GF-D8 (cell line): Measurements from ENCODE around the gene PAWR.
"Not testable (repeated sequence)": the region's sequence is repeated elsewhere in the genome, so short reads cannot be mapped to it uniquely, and the experiment has no call there.

Experiments
- DNase-seq: peaks from one replicate; lab custom pipeline; 2025; lab: John Stamatoyannopoulos, UW

The PAWR gene

DNA sequence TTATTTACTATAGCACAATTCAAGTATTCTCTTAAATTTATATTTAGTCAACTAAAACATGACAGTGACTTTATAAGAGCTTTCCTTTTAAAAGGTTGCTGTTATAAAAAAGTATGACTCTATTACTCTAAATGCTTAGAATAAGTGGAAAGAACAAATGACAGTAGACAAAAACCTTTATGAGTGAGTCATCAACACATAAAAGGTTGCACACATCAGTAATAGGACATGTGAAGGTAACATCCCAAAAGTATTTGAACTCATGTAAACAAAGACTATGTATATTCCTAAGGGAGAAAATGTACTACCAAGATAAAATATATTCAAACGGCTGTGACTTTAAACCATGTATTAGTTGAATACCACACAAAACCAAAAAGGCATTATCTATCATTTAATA lies 98.8 kb downstream of the PAWR start:
- DNase-seq, result no peak

DNA sequence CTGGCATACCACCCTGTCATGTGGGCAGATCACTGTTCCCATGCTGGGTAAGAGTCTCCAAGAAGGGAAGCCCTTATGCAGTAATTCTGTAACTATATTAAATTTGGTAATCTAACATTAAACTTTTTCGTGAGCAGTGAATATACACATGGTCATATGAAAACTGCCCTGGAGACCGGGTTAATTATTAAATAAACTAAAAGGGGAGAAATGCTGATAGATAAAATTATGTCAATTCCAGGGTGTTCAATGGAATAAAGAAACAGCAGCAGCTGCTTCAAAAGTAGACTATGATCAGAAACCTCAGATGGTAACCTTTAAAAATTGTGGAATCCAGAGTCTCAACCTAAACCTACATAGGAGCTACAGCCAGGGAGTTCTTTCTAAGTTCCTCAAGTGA lies 100.0 kb downstream of the PAWR start:
- DNase-seq, result no peak

DNA sequence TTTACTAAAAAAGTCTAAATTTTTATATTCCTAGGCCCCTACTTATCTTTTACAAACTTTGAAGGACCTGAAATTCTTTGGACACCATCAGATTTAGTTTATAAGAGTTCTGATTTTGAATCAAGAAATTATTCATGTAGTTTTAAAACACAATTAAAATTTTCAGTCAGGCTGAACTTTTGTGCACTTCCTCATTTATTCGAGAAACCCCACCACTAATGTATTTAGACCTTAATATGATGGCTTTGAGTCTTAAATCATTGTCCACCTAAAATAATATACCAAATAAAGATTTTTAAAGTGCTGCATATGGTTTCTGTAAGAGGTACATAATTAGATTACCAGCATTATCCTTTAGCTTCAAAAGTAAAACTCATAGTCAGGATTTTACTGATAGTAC lies 103.4 kb downstream of the PAWR start:
- DNase-seq, result no peak

DNA sequence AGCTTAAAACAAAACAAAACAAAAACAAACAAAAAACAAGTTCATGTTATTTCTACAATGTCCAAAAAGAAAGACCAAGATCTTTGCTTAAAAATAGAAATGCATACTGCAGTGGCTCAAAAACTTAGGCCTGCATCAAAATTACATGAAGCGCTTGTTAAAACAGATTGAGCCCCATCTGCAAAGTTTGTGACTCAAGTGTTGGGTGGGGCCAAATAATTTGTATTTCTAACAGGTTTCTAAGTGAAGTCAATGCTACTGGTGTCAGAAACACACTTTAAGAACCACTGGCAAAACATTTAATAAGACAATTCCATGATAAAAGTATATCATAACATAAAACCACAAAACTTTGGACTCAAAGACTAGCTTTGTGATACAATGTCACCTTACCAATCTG lies 105.6 kb downstream of the PAWR start:
- DNase-seq, result no peak

DNA sequence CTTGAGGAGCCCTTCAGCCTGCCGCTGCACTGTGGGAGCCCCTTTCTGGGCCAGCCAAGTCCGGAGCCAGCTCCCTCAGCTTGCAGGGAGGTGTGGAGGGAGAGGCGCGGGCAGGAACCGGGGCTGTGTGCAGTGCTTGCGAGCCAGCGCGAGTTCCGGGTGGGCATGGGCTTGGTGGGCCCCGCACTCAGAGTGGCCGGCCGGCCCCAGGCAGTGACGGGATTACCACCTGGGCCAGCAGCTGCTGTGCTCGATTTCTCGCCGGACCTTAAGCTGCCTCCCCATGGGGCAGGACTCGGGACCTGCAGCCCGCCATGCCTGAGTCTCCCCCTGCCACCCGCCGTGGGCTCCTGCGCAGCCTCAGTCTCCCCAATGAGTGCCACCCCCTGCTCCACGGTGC lies 116.9 kb downstream of the PAWR start:
- DNase-seq, result no peak

DNA sequence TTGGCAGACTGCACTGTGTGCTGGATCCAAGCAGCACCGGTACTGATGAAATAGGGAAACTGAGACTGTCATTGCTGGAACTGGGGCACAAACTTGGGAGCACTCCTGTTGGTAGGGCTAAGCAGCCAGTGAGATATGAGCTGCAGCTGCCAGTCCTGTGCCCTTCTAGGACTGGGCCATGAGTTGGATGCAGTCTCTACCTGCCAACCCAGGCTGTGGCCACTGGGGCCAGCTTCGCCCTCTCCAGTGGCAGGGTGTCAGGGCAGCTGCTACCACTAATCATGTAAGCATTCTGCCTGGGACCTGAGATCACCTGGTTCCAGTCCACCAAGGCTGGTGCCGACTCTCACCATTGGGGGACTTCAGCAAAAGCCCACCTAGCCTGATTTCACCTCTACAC lies 121.1 kb downstream of the PAWR start:
- no peak for DNase-seq

DNA sequence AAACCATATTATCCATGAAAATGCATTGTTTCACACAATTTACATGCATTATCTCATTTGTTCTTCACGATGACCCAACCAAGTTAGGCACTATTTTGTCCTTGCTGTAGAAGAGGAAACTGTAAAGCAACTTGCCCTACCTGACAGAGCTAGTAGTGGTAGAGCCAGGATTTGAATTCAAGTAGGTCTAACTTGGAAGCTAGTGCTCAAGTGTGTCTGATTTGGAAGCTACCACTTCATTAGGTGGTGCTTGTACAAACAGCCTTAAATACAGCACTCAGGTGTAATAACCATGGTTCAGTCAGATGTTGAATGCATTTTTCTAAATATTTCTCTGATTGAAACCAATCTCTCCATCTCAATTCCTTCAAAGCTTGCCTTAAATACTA lies 123.6 kb downstream of the PAWR start:
- DNase-seq, result no peak

DNA sequence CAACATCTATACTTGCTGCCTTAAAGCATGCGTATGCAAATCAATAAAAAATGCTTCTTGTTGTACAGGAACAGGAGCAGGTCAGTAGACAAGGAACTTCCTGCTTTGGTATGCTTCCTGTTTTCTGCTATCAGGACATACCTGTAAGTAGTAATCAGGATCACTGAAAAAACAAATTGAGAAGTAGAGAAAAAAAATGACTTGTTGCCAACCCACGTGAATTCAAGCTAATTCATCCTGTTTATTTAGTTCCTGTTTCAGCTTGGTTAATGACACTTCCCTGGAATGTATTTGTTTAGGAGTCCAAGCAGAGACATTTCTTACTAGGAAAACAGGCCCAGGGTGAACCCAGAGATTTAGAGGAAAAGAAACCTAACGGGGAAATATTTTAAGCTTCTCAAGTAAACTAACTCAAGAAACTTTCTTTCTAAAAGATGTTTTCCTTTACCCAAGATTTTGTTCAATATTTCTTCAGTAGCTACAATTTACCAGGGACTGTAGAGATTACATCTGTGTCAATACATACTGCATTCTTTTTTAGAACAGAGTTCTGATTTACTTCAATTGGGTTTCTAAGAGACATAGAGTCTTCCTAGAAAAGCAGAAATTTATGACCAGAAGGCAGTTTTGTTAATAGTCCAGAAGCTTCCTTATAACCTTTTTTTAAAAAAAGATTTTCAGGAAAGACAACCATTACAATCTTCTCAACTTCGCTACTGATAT lies 124.2 kb downstream of the PAWR start:
- no peak for DNase-seq

DNA sequence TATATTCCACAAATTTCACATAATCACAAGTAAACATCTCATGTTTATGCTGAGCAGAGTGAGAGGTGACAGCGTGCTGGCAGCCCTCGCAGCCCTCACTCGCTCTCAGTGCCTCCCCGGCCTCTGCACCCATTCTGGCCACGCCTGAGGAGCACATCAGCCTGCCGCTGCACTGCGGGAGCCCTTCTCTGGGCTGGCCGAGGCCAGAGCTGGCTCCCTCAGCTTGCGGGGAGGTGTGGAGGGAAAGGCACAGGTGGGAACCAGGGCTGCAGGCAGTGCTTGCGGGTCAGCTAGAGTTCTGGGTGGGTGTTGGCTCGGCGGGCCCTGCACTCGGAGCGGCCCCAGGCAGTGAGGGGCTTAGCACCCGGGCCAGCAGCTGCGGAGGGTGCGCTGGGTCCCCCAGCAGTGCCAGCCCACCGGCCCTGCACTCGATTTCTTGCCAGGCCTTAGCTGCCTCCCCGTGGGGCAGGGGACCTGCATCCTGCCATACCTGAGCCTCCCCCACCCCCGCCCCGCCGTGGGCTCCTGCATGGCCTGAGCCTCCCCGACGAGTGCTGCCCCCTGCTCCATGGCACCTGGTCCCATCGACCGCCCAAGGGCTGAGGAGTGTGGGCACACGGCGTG lies 125.9 kb downstream of the PAWR start:
- not testable (repeated sequence) for DNase-seq

DNA sequence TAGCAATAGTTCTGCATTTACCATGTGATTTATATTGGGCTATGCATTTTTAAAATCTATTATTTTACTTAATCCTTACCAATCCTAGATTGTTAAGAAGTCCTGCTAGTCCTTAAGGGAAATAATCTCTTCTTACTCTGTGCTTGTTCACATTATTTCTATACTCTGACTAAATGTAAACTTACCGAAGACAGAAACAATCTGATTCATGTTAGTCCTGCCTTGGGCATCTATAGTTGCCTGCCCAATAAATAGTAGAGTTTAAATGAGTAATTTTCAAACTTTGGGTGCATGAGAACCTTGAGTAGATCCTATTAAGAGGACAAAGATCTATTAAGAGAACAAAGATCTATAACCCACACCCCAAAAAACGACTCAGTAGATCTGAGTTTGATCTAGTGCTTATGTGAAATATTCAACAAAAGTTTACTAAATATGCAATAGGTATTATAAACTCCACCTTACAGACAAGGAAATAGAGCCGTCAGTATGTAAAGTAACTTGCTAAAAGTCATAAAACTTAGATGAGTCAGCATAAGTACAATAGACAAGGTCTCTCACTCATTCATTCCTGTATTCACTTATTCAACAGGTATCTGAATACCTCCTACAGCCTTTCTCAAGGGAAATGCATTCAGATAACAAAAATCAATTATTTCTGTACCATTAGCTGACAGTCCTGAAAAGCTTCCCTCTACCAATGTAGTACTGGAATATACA lies 127.6 kb downstream of the PAWR start:
- no peak for DNase-seq

DNA sequence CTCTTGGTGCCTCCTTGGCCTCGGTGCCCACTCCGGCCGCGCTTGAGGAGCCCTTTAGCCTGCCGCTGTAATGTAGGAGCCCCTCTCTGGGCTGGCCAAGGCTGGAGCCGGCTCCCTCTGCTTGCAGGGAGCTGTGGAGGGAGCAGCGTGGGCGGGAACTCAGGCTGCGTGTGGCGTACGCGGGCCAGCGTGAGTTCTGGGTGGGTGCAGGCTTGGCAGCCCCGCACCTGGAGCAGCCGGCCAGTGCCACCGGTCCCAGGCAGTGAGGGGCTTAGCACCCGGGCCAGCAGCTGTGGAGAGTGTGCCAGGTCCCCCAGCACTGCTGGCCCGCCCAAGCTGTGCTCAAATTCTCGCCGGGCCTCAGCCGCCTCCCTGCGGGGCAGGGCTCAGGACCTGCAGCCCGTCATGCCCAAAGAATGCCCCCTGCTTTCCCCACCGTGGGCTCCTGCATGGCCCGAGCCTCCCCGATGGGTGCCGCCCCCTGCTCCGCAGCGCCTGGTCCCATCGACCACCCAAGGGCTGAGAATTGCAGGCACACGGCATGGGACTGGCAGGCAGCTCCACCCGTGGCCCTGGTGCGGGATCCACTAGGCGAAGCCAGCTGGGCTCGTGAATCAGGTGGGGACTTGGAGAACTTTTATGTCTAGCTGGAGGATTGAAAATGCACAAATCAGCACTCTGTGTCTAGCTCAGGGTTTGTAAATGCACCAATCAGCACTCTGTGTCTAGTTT lies 129.2 kb downstream of the PAWR start:
- DNase-seq, result no peak

DNA sequence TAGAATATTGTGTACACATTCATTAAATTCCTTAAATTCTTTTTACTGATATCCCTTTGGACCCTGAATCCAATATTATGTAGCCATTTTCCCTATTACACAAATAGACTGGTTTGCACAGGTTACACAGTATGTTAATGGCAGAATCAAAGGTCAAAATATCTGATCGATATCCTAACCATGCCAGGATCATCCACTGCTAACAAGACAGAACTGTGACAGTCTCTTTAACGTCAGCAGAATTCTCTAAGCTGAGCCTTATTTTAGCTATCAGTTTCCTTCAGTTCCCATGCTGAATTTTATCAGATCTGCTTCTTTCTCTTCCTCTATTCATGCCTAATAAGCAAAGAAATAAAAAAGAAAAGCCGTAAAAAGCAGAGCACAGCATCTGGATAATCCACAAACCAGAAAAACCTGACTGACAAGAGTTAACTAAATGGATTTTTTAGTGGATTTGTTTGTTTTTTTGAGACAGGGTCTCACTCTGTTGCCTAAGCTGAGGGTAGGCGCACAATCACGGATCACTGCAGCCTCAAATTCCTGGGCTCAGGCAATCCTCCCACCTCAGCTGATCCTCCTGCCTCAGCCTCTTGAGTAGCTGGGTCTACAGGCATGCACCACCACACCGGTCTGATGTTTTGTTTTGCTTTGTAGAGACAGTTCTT lies 130.4 kb downstream of the PAWR start:
- DNase-seq, result no peak

DNA sequence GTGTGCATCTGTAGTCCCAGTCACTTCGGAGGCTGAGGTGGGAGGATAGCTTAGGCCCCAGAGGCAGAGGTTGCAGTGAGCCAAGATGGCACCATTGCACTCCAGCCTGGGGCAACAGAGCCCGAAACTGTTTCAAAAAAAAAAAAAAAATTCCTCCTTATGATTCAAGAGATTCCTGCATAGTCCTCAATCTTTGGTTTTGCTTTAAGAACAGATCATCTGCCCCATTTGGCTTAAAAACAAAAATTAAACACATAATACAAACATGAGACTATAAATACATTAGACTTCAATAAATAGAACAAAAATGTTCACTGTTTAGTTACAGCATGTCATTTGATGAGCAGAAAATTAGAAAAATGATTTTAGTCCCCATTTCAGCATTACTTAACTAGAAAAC lies 131.2 kb downstream of the PAWR start:
- no peak for DNase-seq

DNA sequence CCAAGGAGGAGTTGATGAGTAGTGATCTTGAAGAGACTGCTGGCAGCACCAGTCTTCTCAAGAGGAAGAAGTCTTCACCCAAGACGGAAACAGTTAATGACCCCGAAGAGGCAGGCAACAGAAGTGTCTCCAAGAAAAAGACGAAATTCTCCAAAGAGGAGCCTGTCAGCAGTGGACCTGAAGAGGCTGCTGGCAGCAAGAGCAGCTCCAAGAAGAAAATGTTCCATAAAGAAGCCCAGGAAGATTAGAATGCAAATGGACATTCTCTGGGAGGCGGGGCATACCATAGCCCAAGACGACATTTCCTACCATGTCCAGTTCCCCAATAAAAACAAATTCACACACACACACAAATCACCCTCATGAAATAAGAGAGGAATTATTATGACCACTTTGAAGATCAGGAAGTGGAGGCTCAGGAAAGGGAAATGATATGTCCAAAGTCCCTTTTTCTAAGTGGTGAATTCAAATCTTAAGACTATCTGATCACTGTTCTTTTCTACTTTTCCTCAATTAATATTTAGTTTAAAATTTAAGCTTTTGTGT lies 131.8 kb downstream of the PAWR start:
- DNase-seq, result no peak

DNA sequence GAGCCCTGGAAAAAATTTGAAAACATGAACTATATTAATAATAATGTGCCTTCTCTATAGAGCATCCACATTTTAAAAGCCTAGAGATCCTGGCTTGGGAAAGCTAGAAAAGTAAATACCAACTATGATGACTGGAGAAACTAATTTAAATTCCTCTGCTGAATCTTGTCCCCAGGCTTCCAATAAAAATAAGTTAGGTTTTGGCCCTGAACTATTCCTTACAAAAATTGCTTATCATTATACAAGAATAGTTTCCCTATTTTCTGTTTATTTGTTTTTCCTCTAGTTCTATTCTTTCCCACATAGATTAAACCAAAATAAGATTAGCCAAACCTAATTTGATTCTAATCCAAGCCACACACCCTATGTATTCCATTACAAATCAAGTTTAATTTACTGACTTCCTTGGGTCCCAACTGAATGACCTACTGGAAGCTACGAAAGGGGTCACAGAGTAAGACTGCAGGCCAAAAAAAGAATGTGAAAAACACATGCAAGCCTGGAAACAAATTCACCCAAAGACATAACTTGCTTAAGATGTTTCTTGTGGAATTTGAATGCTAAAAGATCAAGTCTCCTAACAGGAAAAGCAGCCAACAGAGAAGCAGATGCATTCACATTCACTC lies 133.0 kb downstream of the PAWR start:
- no peak for DNase-seq

DNA sequence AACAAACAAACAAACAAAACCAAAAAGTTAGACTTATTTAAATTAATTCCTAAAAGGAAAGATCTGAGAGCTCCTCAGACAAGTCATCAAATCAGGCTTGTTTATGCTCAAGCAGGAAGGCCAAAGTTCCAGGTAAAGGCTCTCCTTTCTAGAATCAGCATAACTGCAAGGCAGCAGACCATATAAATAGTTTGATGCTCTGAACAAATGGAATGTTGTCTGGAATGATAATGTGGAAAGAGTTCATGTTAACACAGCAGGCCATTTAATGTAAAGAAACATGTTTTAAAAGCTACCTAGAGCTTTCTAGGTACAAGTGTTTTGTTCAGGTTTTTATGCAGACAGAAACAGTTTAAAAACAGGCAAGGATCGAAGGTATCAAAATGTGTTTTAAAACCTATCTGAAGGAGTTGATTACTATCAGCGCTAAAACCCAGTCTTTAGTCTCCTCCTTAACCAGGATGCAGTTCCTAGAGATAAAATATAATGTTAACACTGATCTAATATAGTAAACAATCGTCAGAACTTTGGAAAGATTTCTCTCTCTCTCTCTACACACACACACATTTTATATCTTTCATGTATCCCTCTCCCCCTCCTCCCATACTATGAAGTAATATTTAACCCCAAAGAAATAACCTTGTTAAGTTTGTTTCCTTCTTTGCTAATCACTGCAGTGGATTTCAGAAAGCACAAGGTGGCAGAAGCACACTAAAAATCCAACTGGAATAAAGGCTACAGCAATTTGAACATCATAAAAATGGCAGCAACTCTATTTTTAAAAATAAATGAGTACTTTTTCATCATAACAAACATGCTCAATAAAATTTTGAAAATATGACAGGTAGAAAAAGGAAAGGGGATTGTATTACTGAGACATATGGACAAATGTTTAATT lies 135.5 kb downstream of the PAWR start:
- peak; percentile 11 for DNase-seq

DNA sequence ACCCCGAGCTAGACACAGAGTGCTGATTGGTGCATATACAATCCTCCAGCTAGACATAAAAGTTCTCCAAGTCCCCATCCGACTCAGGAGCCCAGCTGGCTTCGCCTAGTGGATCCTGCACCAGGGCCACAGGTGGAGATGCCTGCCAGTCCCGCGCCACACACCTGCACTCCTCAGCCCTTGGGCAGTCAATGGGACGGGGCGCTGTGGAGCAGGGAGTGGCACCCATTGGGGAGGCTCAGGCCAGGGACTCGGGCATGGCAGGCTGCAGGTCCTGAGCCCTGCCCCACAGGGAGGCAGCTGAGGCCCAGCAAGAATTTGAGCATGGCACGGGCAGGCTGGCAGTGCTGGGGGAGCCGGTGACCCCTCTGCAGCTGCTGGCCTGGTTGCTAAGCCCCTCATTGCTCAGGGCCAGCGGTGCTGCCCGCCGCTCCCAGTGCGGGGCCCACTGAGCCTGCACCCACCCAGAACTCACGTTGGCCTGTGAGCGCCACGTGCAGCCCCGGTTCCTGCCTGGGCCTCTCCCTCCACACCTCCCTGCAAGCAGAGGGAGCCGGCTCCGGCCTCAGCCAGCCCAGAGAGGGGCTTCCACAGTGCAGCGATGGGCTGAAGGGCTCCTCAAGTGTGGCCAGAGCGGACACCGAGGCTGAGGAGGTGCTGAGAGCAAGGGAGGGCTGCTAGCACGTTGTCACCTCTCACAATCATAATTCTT lies 136.7 kb downstream of the PAWR start:
- no peak for DNase-seq

DNA sequence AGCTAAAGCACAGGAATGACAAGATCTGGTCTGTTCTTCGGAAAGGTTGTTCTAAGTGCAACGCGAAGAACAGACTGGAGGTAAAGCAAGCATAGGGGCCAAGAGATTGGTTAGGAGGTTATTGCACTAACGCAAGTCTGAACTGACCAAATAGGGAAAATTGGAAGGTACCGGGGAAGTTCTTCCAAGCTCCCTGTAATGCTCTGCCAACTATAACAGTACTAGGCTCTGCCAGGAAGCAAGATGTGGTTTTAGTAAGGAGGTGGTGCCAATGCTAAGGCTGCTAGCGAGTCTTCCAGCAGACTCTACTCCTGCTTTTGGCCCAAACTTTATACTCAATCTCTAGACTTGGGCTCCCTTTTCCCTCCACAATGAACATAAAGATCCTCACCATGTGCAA lies 138.6 kb downstream of the PAWR start:
- no peak for DNase-seq

DNA sequence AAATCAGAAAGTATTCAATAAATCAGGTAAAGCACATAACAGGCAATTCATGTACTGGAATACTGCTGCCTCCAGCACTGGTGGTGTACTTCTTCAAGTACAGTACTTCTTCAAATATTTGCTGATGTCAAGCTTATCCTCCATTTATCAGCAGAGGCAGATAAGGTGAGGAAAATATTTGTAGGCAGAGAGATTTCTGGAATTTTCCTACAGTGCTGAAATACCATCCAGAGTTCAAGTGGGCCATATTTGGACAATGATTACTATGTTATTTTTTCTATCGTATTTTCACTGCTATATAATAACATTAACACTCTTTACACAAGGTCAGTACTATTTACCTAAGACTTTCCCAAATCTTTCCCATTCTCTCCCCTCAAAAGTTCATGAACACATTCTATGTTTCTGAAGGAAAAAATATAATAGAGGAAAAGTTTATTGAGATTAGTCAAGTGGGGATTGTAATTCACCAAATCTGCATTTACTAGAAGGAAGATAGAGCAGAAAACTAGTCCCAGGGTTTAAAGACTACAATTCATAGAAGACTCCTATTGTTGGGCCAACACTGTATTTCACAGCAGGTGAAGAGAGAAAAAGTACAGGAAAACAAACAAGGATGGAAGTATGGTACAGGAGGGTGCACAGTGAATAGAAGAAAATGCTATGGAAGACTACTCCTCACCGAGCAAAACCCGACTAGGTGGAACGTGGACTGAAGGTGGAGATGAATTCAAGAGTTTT lies 141.1 kb downstream of the PAWR start:
- no peak for DNase-seq
